Activated CD8-positive, alpha-beta T cell treated with anti-CD3 and anti-CD28 coated beads for 36 hours (primary cell): ENCODE data around the gene ZNF546. TPM values are rescaled to one million over a fixed set of nuclear protein-coding genes. Genes with fewer than 3 reads are reported as not detected.

Source experiments
- ATAC-seq: fragments of 200-7000 bp; cut with Tn5 transposase; one replicate; pipeline ENCODE4 v1.10.0; 2021; ENCODE audit warnings: mild to moderate bottlenecking, moderate library complexity
- CTCF ChIA-PET: fragments of 350-600 bp; sonication (Branson Sonifier 250); formaldehyde crosslinking; loops from one replicate; lab custom pipeline; 2021; ENCODE audit warnings: antibody characterized with exemption; lab: Charles Lee
- POLR2A ChIA-PET: fragments of 350-600 bp; sonication (Branson Sonifier 250); formaldehyde crosslinking; loops from one replicate; lab custom pipeline; 2021; ENCODE audit warnings: antibody characterized with exemption; lab: Charles Lee
- DNase-seq: peaks from one replicate; pipeline ENCODE4 v3.0.0-alpha.2; 2020
- H3K27ac Mint-ChIP-seq: one replicate; pipeline ENCODE4 v1.8.0; 2021; ENCODE audit warnings: mild to moderate bottlenecking, mixed read lengths
- H3K27me3 Mint-ChIP-seq: one replicate; pipeline ENCODE4 v1.8.0; 2021; ENCODE audit warnings: mixed read lengths
- H3K36me3 Mint-ChIP-seq: one replicate; pipeline ENCODE4 v1.8.0; 2021; ENCODE audit warnings: low read depth, mixed read lengths
- H3K4me1 Mint-ChIP-seq: one replicate; pipeline ENCODE4 v1.8.0; 2021; ENCODE audit warnings: low read depth, mixed read lengths
- H3K4me3 Mint-ChIP-seq: one replicate; pipeline ENCODE4 v1.8.0; 2021; ENCODE audit warnings: mild to moderate bottlenecking, moderate library complexity, mixed read lengths
- H3K9me3 Mint-ChIP-seq: one replicate; pipeline ENCODE4 v1.8.0; 2021; ENCODE audit warnings: mixed read lengths
- CTCF ChIP-seq: fragments of 200-600 bp; IDR thresholded peaks from one replicate; pipeline ENCODE4 v1.8.0; 2022; ENCODE audit warnings: antibody characterized with exemption, mild to moderate bottlenecking
- intact Hi-C: fragments of 100-400 bp; cut with micrococcal nuclease; formaldehyde crosslinking; loops from one replicate; pipeline ENCODE4 v1.10.0; 2022
- total RNA-seq, 2 experiments: library from RNA; stranded (reverse); gene quantifications; one replicate each; pipeline ENCODE4 v1.2.3, GENCODE V29; 2021

The ZNF546 gene
- total RNA-seq, 2 experiments from 2014 or later: 5.2 to 5.6 TPM

DNA sequence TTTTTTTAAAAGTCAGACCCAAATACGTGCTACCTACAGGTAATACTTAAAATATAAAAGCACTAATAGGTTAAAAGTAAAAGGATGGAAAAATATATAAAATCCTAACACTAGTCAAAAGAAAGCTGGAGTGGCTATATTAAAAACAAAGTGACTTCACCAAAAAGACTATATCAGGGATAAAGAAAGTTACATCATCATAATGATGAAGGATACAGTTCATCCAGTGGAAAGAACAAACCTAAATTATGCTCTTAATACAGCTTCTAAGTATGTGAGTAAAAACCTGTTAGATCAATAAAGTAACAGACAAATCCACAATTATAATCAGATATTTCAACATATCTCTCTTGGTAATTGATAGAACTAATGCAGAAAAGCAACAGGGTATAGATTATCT lies 60.3 kb downstream of the ZNF546 start:
- Mint-ChIP-seq H3K4me3 (peak overlapping the region; percentile 98), H3K27ac (no peak overlapping the region), H3K9me3 (peaks cover 11% of the 10 kb centered on the region), H3K27me3 (no peaks in the 10 kb centered on the region), H3K36me3 (peaks cover 21% of the 10 kb centered on the region), H3K4me1 (peaks cover 32% of the 10 kb centered on the region)
- intact Hi-C loops: no loop called here
- DNase-seq (no peak), ATAC-seq (no peak)
- no peak for TF ChIP-seq CTCF
- CTCF ChIA-PET: interaction anchor here (1.0 to 1.2 kb wide), 2 partner anchors 87 to 108 kb away, joined by 3 read pairs; partner anchors contain the start of gene PSMC4
- POLR2A ChIA-PET: interaction anchor here (0.7 to 1.2 kb wide), 2 partner anchors 224 to 1256 kb away, joined by 3 to 4 read pairs; no protein-coding TSS in a partner anchor

- no peak for DNase-seq
- H3K9me3 Mint-ChIP-seq: peaks cover 16% of the 10 kb centered on the region
- peaks cover 2% of the 10 kb centered on the region for H3K27me3 Mint-ChIP-seq
- H3K36me3 Mint-ChIP-seq: peaks cover 3% of the 10 kb centered on the region
- ATAC-seq: no peak
- no peak overlapping the region for H3K27ac Mint-ChIP-seq
- intact Hi-C loops: no loop called here
- TF ChIP-seq CTCF: no peak
- ChIA-PET CTCF (no interaction called here), POLR2A (no interaction called here)
- peaks cover 10% of the 10 kb centered on the region for H3K4me1 Mint-ChIP-seq
- H3K4me3 Mint-ChIP-seq: no peak overlapping the region
These were observed 62.8 kb downstream of the ZNF546 start for GRCh38 chr19:40059624-40060023.

GRCh38 chr19:40070058-40070457 lies 73.2 kb downstream of the ZNF546 start:
- DNase-seq (no peak), ATAC-seq (no peak)
- H3K9me3 Mint-ChIP-seq: peaks cover 20% of the 10 kb centered on the region
- CTCF ChIA-PET: no interaction called here
- no peak overlapping the region for H3K27ac Mint-ChIP-seq
- TF ChIP-seq CTCF: no peak
- POLR2A ChIA-PET: no interaction called here
- H3K27me3 Mint-ChIP-seq: no peaks in the 10 kb centered on the region
- peaks cover 41% of the 10 kb centered on the region for H3K36me3 Mint-ChIP-seq
- intact Hi-C loops: no loop called here
- no peak overlapping the region for H3K4me3 Mint-ChIP-seq
- no peaks in the 10 kb centered on the region for H3K4me1 Mint-ChIP-seq

Other genes starting within 250 kb of the ZNF546 start
- not detected for gene LEUTX, start 218.2 kb upstream of the ZNF546 start, total RNA-seq
- 1 to 10 TPM; 5.4 to 7.0 TPM for gene DYRK1B, start 162.9 kb upstream of the ZNF546 start, total RNA-seq
- 100 to 1,000 TPM; 901 to 905 TPM for gene FBL, start 150.7 kb upstream of the ZNF546 start, total RNA-seq
- 1 to 10 TPM; 4.8 to 6.9 TPM for gene FCGBP, start 62.4 kb upstream of the ZNF546 start, total RNA-seq
- gene PSMC4, start 25.9 kb upstream of the ZNF546 start, total RNA-seq: 100 to 1,000 TPM; 105 to 107 TPM
- gene ZNF780B, start 59.2 kb downstream of the ZNF546 start, total RNA-seq: 10 to 100 TPM; 15.5 to 18.6 TPM
- 10 to 100 TPM; 12.9 to 13.3 TPM for gene ZNF780A, start 93.9 kb downstream of the ZNF546 start, total RNA-seq
- gene MAP3K10, start 194.4 kb downstream of the ZNF546 start, total RNA-seq: 10 to 100 TPM; 11.3 to 12.6 TPM
- gene TTC9B, start 221.3 kb downstream of the ZNF546 start, total RNA-seq: not detected
- gene CCNP, start 229.6 kb downstream of the ZNF546 start, total RNA-seq: not detected